DMS153 treated with DMSO at 0.1 percent for 48 hours (cell line): ENCODE results near the gene SKP1.

ENCODE experiments used
- DNase-seq: peaks from one replicate; lab custom pipeline; 2025; ENCODE audit not compliant: unreplicated experiment; lab: John Stamatoyannopoulos, UW

SKP1 gene

DNA sequence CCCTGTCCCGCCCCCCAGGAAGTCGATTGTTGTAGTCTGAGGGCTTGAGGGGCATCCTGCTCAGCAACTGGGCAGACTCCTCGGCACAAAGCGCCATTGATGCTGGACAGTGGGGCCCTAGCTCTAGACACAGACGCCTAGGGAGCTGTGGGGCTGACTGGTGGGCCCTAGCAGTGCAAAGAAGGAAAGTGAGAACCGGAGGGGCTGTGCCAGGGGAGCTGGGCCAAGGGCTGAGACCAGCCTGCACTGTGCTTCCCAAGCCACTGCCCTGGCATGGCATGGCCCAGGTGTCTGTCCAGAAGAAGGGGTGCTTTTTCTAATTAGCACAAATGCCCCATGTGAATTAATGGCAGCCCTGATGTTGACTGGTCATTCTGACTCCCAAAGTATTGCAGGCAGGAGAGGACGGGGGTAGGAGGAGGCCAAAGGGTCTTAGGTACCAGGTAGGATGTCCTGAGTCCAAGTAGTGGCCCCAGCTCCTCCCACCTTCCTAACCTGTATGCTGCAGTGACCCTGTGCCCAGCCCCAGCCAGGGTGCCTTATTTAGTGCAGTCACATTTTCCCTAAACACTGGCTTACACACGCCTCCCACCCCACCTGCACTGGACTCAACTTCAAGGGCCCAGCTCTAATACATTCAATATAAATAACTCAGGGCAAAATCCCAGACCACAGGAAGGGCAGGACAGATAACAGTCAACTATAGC, 46.4 kb downstream of the SKP1 start:
- no peak for DNase-seq

DNA sequence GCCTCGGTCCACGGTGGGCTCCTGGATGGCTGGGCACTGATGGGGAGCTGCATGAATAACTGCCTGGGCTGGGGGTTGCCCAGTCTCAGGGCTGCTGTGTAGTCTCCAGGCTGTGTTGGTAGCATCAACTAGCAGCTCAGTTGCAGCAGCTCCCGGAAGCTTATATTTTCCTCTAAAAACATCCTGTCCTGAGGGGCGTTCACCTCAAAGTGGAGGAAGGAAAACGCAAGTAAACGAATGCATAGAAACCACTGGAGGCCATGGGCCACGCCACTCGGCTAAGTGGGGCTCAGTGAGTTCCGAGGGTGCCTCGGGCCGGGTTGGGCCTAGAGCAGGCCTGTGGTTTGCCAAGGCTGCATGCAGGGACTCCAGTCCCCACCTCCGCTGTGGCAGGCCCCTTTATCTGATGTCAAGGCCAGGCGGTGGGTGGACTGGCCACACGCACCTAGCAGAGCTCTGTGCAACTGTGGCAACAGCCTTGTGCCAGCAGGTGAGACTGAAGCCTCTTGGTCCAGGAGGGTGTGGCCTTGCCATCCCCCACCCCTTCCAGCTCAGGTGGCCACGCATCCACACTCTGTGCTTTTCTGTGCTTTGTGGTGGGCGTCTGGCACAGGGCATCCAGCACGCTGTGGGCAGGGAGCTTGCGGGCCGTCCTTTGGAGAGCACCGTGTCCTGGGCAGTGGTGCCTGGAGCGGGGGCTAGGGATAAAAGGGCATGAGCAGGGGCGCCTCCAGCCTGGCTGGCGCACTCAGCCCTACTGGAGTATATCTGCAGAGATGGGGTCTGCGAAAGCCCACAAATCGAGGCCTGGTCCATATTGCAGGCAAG, 47.1 kb downstream of the SKP1 start:
- DNase-seq: no peak

GRCh38 chr5:134128648-134128995, 48.1 kb downstream of the SKP1 start:
- no peak for DNase-seq

DNA sequence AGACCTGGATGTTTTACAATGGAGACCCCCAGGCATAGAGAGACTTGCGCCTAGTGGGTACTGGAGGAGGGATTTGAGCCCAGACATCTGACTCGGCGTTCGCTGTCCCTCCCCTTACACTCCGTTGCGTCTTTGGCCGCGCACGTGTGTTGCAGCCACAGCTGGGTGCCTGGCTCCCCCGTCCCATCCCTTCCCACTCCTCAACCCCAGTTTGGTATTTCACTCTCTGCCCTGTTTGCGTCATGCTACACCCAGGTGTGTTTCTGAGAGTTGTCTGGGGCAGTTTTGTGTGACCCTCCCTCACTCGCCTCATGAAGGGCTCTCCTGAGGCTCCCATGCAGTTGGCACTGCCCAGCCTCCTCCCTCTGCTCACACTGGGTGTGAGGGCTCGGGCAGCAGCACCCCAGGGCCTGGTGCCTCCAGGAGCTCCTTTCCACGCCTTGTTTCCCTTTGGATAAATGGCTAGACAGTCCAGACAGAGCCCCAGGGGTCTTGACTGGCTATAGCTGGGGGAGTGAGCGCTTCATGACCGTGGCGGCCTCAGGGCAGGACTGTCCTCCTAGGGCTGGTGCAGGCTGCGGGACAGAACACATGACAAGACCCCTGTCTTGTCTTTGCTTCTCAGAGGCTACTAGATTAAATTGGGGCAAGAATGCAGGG, 48.6 kb downstream of the SKP1 start:
- no peak for DNase-seq

DNA sequence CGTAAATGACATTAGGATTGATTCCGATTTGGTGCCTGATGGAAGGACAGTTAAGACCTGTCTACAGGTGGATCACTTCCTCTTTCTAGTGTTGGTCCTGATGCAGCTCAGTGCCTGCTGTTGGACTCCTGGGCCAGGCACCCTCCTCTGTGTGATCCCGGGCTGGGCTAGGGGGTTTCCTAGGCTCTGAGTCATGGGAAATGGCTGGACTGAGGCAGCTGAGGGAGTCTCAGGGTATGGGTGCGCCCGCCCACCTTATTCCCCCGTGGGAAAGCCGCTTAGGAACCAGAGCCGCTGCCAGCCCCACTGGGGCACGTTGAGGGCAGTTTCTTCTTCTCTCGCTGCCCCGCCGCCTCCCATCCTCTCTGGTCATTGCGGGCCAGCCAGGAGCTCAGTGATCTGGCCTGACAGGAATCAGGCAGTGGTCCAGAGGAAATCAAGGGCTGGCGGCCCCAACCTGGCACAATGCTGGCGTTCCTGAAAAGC, 49.3 kb downstream of the SKP1 start:
- DNase-seq: no peak

- DNase-seq: no peak
Measured at GRCh38 chr5:134125039-134126015, 51.4 kb downstream of the SKP1 start.

DNA sequence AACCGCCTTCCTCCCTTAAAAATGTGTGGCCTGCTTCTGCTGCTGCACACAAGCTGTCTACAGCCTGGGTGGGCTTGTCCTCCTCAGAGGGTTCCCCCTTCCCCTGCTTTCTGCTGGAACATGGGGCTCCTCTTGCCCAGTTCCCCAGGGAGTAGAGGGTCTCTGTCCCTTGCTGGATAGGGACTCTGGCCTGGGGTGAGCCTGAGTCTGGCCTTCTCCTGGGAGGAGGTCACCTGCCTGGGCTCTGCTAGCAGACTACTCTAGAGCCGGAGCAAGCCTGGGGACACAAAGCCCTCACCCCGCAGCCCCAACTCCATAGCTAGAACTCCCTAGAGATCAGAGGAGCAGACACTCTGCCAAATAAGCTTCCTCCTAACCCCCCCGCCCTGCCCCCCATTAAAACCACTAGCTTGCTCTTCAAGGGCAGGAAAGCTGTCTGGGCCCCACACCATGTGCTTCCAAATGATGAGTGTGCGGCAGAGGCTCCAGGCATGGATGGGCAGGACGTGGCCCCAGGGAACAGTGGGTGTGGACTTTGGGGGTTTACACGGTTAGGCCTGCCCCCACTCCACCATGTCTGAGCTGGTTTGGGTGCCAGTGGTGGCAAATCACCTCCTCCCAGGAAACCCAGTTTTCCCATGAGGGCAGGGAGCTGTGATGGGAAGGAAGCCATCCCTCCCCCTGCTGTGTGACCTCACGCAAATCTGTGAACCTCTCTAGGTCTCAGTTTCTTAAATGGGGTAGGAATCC, 52.3 kb downstream of the SKP1 start:
- DNase-seq: no peak

- DNase-seq: no peak
Measured at GRCh38 chr5:134123360-134123759, 53.4 kb downstream of the SKP1 start.

DNA sequence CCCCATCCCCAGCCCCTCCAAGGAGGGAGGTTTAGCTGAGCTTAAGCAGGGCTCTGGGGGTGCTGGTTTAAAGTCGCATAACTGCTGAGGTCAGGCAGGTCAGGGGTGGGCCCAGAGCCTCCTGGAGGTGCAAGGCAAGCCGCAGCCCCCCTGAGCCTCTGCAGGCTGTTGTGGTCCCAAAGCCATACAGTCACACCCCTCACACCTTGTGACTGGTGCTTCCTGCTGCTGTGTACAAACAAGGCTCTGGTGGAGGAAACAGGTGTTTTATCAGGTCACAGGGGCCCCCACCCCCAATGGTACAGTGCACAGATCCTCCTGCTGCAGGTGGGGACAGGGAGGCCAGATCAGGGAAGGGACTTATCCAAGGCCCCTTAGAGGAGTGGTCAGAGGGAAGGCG, 54.2 kb downstream of the SKP1 start:
- no peak for DNase-seq

- DNase-seq: no peak
Measured at GRCh38 chr5:134120386-134121138, 56.2 kb downstream of the SKP1 start.

DNA sequence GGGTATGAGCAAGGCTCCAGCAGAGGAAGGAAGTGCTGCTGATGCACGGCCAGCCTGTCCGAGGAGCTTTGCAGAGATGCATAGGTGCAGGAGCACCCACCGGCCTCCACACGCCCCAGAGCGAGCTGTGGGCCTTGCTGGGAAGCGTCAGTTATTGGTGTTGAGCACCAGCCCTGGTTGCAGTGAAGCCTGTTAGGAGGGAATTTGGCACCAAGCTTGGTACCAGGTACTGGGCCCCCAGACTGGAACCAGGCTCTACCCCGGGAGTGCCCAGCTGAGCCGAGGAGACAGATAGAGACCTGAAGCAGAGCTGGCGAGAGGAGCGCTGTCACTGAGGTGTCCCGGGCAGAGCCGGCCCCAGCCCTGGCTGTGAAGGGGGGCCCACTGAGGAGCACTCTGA, 57.0 kb downstream of the SKP1 start:
- no peak for DNase-seq

- no peak for DNase-seq
Measured at GRCh38 chr5:134118212-134118835, 58.4 kb downstream of the SKP1 start.

DNA sequence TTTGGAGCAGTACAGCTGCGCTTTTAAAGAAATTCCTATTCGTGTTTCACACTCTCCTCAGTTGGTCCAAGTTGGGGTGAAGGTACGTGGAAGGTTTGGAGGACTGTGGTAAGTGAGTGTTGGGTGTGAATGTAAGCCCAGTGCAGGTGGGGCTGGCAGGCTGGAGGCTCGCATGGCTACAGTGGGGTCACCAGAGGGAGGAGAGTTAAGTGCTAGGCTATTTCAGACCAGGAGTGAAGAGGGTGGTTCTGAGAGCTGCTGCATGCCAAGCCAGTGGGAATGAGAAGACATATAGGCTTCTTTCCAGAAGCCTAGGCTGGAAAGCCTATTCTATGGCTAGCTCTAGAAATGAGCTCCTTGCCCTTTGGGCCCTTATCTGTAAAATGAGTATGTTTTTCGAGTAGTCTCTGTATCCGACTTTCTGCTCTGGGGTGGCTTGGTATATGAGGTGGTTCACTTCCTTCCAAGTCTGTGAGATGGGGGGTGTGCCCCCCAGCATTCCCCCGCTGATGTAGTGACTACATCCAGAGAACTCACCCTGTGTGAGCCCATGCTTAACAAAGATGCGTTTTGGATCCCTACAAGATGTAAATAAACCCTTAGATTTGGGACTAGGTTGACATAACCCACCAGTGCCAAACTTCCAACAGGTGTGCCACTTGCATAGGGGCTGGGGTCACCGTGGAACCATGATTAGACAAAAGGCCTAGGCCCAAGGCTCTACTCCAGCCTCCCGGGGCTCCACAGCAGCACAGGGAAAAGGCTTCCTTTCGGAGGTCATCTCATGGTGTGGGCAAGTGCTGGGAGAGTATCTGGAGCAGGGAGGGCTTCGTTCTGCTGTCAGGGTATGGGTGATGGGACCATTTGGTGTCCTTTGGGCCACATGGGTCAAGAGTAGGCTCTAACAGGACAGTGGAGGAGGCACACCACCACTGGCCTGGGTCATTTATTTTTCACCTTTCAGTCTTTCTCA, 59.7 kb downstream of the SKP1 start:
- DNase-seq: no peak

- no peak for DNase-seq
Measured at GRCh38 chr5:134116286-134116685, 60.5 kb downstream of the SKP1 start.

GRCh38 chr5:134115806-134116175, 61.0 kb downstream of the SKP1 start:
- no peak for DNase-seq

GRCh38 chr5:134114886-134115805, 61.6 kb downstream of the SKP1 start:
- no peak for DNase-seq
